OCI-LY1 (cell line): ENCODE data around the gene C1orf216.

Source experiments
- H2AFZ ChIP-seq: fragments of 200-600 bp; sonication (generic), shearing (Covaris generic); 2 replicates; pipeline ENCODE4 v1.6.0; 2014; ENCODE audit warnings: antibody characterized with exemption, mild to moderate bottlenecking, low read length
- H3F3A ChIP-seq: fragments of 200-600 bp; sonication (generic), shearing (Covaris generic); 2 replicates; pipeline ENCODE4 v1.6.0; 2014; ENCODE audit warnings: mild to moderate bottlenecking, antibody characterized with exemption, low read length, moderate library complexity; ENCODE audit not compliant: insufficient read depth
- H3K27ac ChIP-seq: fragments of 200-600 bp; sonication (generic); 2 replicates; pipeline ENCODE4 v1.5.1; 2014; ENCODE audit warnings: low read length, mixed run types, mild to moderate bottlenecking, low read depth; ENCODE audit not compliant: poor library complexity, severe bottlenecking
- H3K27me3 ChIP-seq: fragments of 200-600 bp; sonication (generic); 2 replicates; pipeline ENCODE4 v1.6.0; 2014; ENCODE audit warnings: antibody characterized with exemption, mild to moderate bottlenecking, low read length, moderate library complexity; ENCODE audit not compliant: insufficient read depth
- H3K36me3 ChIP-seq: fragments of 200-600 bp; sonication (generic); 2 replicates; pipeline ENCODE4 v1.6.1; 2014; ENCODE audit warnings: mild to moderate bottlenecking, antibody characterized with exemption, low read length, moderate library complexity, mixed read lengths; ENCODE audit not compliant: insufficient read depth
- H3K4me1 ChIP-seq: fragments of 200-600 bp; sonication (generic); 2 replicates; pipeline ENCODE4 v1.5.1; 2014; ENCODE audit warnings: mild to moderate bottlenecking, low read length, moderate library complexity; ENCODE audit not compliant: insufficient read depth, severe bottlenecking
- H3K4me2 ChIP-seq: fragments of 200-600 bp; sonication (generic), shearing (Covaris generic); 2 replicates; pipeline ENCODE4 v1.6.1; 2014; ENCODE audit warnings: low read length
- H3K4me3 ChIP-seq: fragments of 200-600 bp; sonication (generic); 2 replicates; pipeline ENCODE4 v1.5.1; 2014; ENCODE audit warnings: low read length, low read depth, mild to moderate bottlenecking, mixed read lengths; ENCODE audit not compliant: poor library complexity, severe bottlenecking
- H3K79me2 ChIP-seq: fragments of 200-600 bp; shearing (Covaris generic); 2 replicates; pipeline ENCODE4 v1.6.1; 2016; ENCODE audit warnings: mixed run types, low read length, mixed read lengths; ENCODE audit not compliant: insufficient read depth
- H3K9ac ChIP-seq: fragments of 200-600 bp; sonication (generic), shearing (Covaris generic); 2 replicates; pipeline ENCODE4 v1.6.1; 2014; ENCODE audit warnings: mild to moderate bottlenecking, low read length, mixed read lengths
- H3K9me2 ChIP-seq: fragments of 200-600 bp; sonication (generic), shearing (Covaris generic); 2 replicates; pipeline ENCODE4 v1.6.1; 2014; ENCODE audit warnings: low read depth, mild to moderate bottlenecking, low read length, mixed read lengths
- H3K9me3 ChIP-seq: fragments of 200-600 bp; shearing (Covaris generic); 2 replicates; pipeline ENCODE4 v1.6.1; 2014; ENCODE audit warnings: low read length, mixed read lengths
- H4K20me1 ChIP-seq: fragments of 200-600 bp; sonication (generic), shearing (Covaris generic); 2 replicates; pipeline ENCODE4 v1.6.0; 2016; ENCODE audit warnings: mild to moderate bottlenecking, low read length; ENCODE audit not compliant: insufficient read depth
- EZH2 ChIP-seq: fragments of 200-600 bp; sonication (generic), shearing (Covaris generic); IDR thresholded peaks from 2 replicates; pipeline ENCODE4 v1.8.0; 2017; ENCODE audit warnings: borderline replicate concordance, mixed run types, mild to moderate bottlenecking, antibody characterized with exemption, low read length, moderate library complexity, mixed read lengths
- TF ChIP-seq, protein P1 (sequence below): fragments of 200-600 bp; sonication (generic), shearing (Covaris generic); IDR thresholded peaks from 2 replicates; pipeline ENCODE4 v1.5.1; 2017; ENCODE audit warnings: mild to moderate bottlenecking, antibody characterized with exemption, low read length, moderate library complexity, mixed read lengths

The C1orf216 gene

DNA sequence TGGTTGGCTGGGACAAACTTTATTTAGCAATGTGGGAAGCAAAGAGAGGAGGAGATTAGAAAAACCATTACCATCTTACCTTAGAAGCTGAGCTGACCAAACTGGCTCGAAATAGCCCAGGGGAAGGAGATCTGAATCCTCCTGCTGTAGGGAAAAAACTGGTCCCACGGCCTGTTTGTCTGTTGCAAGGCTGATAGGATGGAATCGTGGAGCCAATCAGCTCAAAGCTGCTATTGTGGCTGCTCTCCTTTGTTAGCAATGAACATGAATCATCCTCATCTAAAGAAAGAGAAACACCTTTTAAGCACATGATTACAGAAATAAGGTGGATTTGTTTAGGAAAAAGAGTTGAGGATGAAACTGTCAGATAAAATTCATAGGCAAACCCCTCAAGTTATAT is 29.6 kb upstream of the C1orf216 start:
- H3K9me3 ChIP-seq, result no peaks in the 10 kb centered on the region
- peaks cover 89% of the 10 kb centered on the region for H3K36me3 ChIP-seq
- no peaks in the 10 kb centered on the region for H3F3A ChIP-seq

DNA sequence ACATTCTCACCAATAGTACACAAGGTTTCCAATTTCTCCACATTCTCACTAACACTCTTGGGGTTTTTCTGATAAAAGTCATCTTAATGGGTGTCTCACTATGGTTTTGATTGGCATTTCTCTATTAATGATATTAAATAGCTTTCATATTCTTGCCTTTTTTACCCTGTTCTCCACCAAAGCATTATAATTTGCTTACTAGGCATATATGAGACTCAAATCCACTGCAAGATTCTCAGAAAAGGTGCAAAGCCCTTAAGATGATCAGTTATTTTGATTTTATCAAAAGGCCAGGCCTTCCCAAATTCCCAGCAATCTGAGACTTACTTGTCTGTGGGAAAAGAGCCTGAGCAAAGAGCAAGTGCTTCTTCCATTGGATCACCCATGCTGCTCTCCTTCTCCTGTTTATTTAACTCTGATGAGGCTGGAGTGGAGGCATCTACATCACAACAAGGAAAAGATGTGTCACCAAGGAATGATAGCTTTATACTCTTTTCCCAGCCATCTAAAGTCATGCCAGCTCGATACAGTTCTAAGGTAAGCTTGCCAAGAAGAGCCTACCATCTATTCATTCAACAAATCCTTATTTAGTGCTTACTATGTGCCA is 26.5 kb upstream of the C1orf216 start:
- H3K79me2 ChIP-seq, result no peaks in the 10 kb centered on the region
- H3K4me3 ChIP-seq, result no peak overlapping the region
- peaks cover 90% of the 10 kb centered on the region for H3K36me3 ChIP-seq
- no peaks in the 10 kb centered on the region for H3K9me2 ChIP-seq
- H3K9me3 ChIP-seq, result no peaks in the 10 kb centered on the region
- H3K27ac ChIP-seq, result no peak overlapping the region
- no peaks in the 10 kb centered on the region for H3F3A ChIP-seq
- H4K20me1 ChIP-seq, result no peaks in the 10 kb centered on the region
- no peaks in the 10 kb centered on the region for H3K4me1 ChIP-seq
- no peaks in the 10 kb centered on the region for H3K27me3 ChIP-seq
- H3K9ac ChIP-seq, result no peak overlapping the region
- no peak for TF ChIP-seq EZH2
- TF ChIP-seq, protein P1, sequence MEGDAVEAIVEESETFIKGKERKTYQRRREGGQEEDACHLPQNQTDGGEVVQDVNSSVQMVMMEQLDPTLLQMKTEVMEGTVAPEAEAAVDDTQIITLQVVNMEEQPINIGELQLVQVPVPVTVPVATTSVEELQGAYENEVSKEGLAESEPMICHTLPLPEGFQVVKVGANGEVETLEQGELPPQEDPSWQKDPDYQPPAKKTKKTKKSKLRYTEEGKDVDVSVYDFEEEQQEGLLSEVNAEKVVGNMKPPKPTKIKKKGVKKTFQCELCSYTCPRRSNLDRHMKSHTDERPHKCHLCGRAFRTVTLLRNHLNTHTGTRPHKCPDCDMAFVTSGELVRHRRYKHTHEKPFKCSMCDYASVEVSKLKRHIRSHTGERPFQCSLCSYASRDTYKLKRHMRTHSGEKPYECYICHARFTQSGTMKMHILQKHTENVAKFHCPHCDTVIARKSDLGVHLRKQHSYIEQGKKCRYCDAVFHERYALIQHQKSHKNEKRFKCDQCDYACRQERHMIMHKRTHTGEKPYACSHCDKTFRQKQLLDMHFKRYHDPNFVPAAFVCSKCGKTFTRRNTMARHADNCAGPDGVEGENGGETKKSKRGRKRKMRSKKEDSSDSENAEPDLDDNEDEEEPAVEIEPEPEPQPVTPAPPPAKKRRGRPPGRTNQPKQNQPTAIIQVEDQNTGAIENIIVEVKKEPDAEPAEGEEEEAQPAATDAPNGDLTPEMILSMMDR, result no peak
- no peak overlapping the region for H2AFZ ChIP-seq
- no peak overlapping the region for H3K4me2 ChIP-seq

More for the DNA sequence above, 29.6 kb upstream of the C1orf216 start:
- H4K20me1 ChIP-seq, result no peaks in the 10 kb centered on the region
- no peak overlapping the region for H3K9ac ChIP-seq
- H3K79me2 ChIP-seq, result no peaks in the 10 kb centered on the region
- H3K9me2 ChIP-seq, result no peaks in the 10 kb centered on the region
- TF ChIP-seq EZH2, result no peak
- TF ChIP-seq, protein P1, result no peak
- no peak overlapping the region for H3K4me3 ChIP-seq
- H3K27me3 ChIP-seq, result no peaks in the 10 kb centered on the region
- H3K4me2 ChIP-seq, result no peak overlapping the region
- H3K27ac ChIP-seq, result no peak overlapping the region
- H3K4me1 ChIP-seq, result no peaks in the 10 kb centered on the region
- H2AFZ ChIP-seq, result no peak overlapping the region

DNA sequence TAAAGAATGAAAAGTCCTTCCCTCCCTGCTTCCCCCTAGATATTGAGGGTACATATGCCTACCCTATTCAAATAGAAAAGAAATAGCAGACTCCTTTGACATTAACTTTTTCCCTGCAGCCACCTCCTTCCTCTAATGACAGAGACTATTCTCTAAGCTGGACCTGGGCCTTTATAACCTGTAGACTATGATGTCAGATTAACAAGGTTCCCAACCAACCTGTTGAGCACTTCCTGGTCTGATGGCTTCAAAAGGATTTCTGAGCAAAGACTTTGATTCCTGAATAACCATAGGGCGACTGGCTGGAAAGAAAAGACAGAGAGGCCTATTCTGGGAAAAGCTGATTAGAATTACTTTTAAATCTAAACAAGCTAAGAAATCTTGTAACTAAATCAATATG is 18.4 kb upstream of the C1orf216 start:
- Histone ChIP-seq H3K27me3 (no peaks in the 10 kb centered on the region), H3K4me2 (no peak overlapping the region), H3K4me3 (no peak overlapping the region), H4K20me1 (no peaks in the 10 kb centered on the region), H3F3A (no peaks in the 10 kb centered on the region), H3K36me3 (peaks cover 87% of the 10 kb centered on the region), H2AFZ (no peak overlapping the region), H3K9ac (no peak overlapping the region), H3K4me1 (peaks cover 3% of the 10 kb centered on the region), H3K9me3 (no peaks in the 10 kb centered on the region), H3K27ac (no peak overlapping the region), H3K9me2 (no peaks in the 10 kb centered on the region), H3K79me2 (no peaks in the 10 kb centered on the region)
- TF ChIP-seq, protein P1, result no peak
- no peak for TF ChIP-seq EZH2
